Lung (tissue), 12 donors: ENCODE results near the gene RTN4RL2. TPM values are rescaled to one million over a fixed set of nuclear protein-coding genes. Genes with fewer than 3 reads are reported as not detected.
"Not testable (repeated sequence)": the region's sequence is repeated elsewhere in the genome, so short reads cannot be mapped to it uniquely, and the experiment has no call there.

Experiments used
- ATAC-seq: fragments of 200-7000 bp; cut with Tn5 transposase; one replicate; pipeline ENCODE4 v1.9.1; 2020; ENCODE audit warnings: moderate number of reproducible peaks; ENCODE audit not compliant: insufficient read depth, low FRiP score
- DNase-seq, 3 donors: peaks; one replicate each; pipeline ENCODE4 v3.0.0-alpha.2; 2013 to 2017
- H3K27ac ChIP-seq, 2 donors: one replicate each; pipeline ENCODE4 v1.5.1; 2013; ENCODE audit warnings: mild to moderate bottlenecking in 2 of 2, moderate library complexity in 2 of 2, control low read depth in 1 of 2, inconsistent platforms in 1 of 2, low read depth in 1 of 2, low read length in 1 of 2
- H3K27me3 ChIP-seq, 3 donors: one replicate each; pipeline ENCODE4 v1.5.1; 2013; ENCODE audit warnings: low read length in 2 of 3; ENCODE audit not compliant: control insufficient read depth in 3 of 3, insufficient read depth in 3 of 3
- H3K36me3 ChIP-seq, 4 donors: one replicate each; pipeline ENCODE4 v1.5.1; 2013; ENCODE audit warnings: low read length in 4 of 4, mild to moderate bottlenecking in 1 of 4, moderate library complexity in 1 of 4; ENCODE audit not compliant: control insufficient read depth in 4 of 4, insufficient read depth in 4 of 4
- H3K4me1 ChIP-seq, 5 donors: one replicate each; pipeline ENCODE4 v1.5.1; 2013; ENCODE audit warnings: low read length in 5 of 5, mild to moderate bottlenecking in 2 of 5, moderate library complexity in 1 of 5; ENCODE audit not compliant: control insufficient read depth in 5 of 5, insufficient read depth in 5 of 5
- H3K4me3 ChIP-seq: one replicate; pipeline ENCODE4 v1.5.1; 2013; ENCODE audit warnings: mild to moderate bottlenecking, control low read depth, moderate library complexity
- H3K9ac ChIP-seq, 2 donors: one replicate each; pipeline ENCODE4 v1.5.1; 2013; ENCODE audit warnings: low read length in 2 of 2, control low read depth in 1 of 2; ENCODE audit not compliant: insufficient read depth in 1 of 2
- H3K9me3 ChIP-seq, 4 donors: one replicate each; pipeline ENCODE4 v1.5.1; 2013; ENCODE audit warnings: low read length in 3 of 4, mild to moderate bottlenecking in 1 of 4, moderate library complexity in 1 of 4; ENCODE audit not compliant: control insufficient read depth in 4 of 4, insufficient read depth in 3 of 4
- CTCF ChIP-seq: IDR thresholded peaks from 2 replicates; pipeline ENCODE4 v1.5.1; 2012; ENCODE audit warnings: mild to moderate bottlenecking; ENCODE audit errors: control extremely low read depth, extremely low read depth
- WGBS, 2 donors: extraction: QIAGEN DNeasy Blood & Tissue Kit; methylation state at CpG; one replicate each; pipeline ENCODE4 v1.1.7; 2013; 5-methylcytosine and 5-hydroxymethylcytosine counted together
- polyA plus RNA-seq, 2 donors: library from polyadenylated mRNA; stranded (reverse); fragments of 200-250 nt; gene quantifications; one replicate each; pipeline ENCODE4 v1.2.1, GENCODE V29; 2013
- total RNA-seq, 2 donors: library from RNA; depleted of rRNA in 1 of 2; stranded (reverse); fragments of >200 nt in 1 of 2; gene quantifications; one replicate each; pipeline ENCODE4 v1.2.1, GENCODE V29; 2014 to 2021
- donor health status: control.
- donor health status: control.
- donor health status: Bipolar disorder and iron deficiency.
- donor health status: healthy.
- donor health status: DM: yes; HTN: yes; CAD: no.

The RTN4RL2 gene
- total and polyA plus RNA-seq, 4 donors, result 0.31 to 4.8 (median 1.6) TPM

DNA sequence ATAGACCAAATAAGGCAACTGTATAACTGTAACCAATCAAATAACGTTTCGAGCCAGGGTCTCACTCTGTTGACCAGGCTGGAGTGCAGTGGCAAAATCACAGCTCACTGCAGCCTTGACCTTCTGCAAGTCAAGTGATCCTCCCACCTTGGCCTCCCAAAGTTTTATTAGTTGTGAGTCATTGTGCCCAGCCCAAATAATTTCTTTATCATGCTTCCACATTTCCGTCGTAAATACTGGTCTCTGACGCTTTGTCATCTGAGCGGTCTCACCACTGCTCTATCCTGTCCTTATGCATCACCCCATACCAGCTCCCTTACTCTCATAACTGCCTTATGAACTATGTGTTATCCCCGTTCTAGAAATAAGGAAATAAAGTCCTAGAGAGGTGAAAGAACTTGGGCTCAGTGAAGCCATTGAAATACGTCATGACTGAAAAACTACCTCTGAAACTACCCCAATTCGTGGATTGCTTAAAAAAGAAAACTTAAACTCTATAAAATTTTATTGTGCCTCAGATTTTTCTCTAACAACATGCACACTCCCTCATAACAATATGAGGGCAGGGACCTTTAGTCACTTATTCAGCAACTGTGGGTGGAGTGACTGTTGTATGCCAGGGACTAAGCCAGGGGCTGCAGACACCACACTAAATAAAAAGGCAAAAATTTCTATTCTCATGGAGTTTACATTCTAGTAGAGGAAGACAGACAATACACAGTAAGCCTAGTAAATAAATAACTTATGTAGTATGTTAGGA lies 15.8 kb upstream of the RTN4RL2 start:
- ATAC-seq (no peak), DNase-seq (no peak)
- WGBS, 2 donors, result 80 to 82% methylated on average over 9 of the region's 9 CpGs

DNA sequence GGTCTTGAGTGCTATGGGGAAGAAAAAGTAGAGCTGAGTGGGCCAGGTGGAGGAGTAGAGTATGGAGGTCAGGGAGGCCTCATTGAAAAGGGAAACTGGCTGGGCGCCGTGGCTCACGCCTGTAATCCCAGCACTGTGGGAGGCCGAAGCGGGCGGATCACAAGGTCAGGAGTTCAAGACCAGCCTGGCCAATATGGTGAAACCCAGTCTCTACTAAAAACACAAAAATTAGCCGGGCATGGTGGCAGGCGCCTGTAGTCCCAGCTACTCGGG lies 15.3 kb upstream of the RTN4RL2 start:
- not testable (repeated sequence) for ATAC-seq, H3K27ac ChIP-seq, H3K9me3 ChIP-seq, H3K4me3 ChIP-seq, DNase-seq, H3K27me3 ChIP-seq, H3K9ac ChIP-seq, H3K4me1 ChIP-seq, H3K36me3 ChIP-seq
- 82 to 85% methylated on average over 9 of the region's 9 CpGs for WGBS, 2 donors

More for the DNA sequence above, 15.8 kb upstream of the RTN4RL2 start:
- peaks cover 0 to 3% (median 0%) of the 10 kb centered on the region in 4 donors for H3K9me3 ChIP-seq
- TF ChIP-seq CTCF, result no peak
- no peak overlapping the region for H3K27ac ChIP-seq
- no peaks in the 10 kb centered on the region for H3K27me3 ChIP-seq
- no peaks in the 10 kb centered on the region for H3K36me3 ChIP-seq
- H3K9ac ChIP-seq, result no peak overlapping the region
- no peak overlapping the region for H3K4me3 ChIP-seq
- H3K4me1 ChIP-seq, result peaks cover 0 to 5% (median 0%) of the 10 kb centered on the region in 5 donors

DNA sequence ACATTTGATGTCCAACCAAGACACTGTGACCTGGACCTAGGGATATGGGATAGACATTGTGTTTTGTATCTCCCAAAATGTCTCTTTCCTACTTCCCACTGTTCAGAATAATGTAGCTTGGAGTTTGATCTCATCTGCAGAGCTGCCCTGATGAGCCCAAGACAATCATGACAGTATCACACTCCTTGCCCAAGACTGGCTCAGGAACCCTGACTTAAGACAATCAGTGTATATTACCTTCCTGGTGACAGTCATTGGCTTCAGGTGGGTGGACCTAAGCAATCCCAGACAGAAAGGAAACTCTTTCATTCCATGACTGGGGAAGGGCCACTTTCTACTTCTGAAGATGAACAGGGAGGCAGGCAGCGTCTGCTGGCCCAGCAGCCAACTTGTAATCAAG lies 14.3 kb upstream of the RTN4RL2 start:
- DNase-seq (no peak), ATAC-seq (no peak)
- Histone ChIP-seq H3K27me3 (peaks cover 0 to 4% (median 2%) of the 10 kb centered on the region in 3 donors), H3K36me3 (no peaks in the 10 kb centered on the region), H3K27ac (no peak overlapping the region), H3K9me3 (peaks cover 0 to 3% (median 0%) of the 10 kb centered on the region in 4 donors), H3K4me1 (peaks cover 0 to 2% (median 0%) of the 10 kb centered on the region in 5 donors), H3K9ac (no peak overlapping the region), H3K4me3 (no peak overlapping the region)
- WGBS, 2 donors, result 71 to 84% methylated on average over 1 of the region's 1 CpG
- no peak for TF ChIP-seq CTCF

GRCh38 chr11:57453543-57454177 lies 6.7 kb upstream of the RTN4RL2 start:
- no peak for DNase-seq
- Histone ChIP-seq H3K27me3 (peaks cover 0 to 19% (median 16%) of the 10 kb centered on the region in 3 donors), H3K9ac (no peak overlapping the region), H3K27ac (no peak overlapping the region), H3K4me1 (peaks cover 0 to 10% (median 2%) of the 10 kb centered on the region in 5 donors), H3K9me3 (no peaks in the 10 kb centered on the region), H3K4me3 (no peak overlapping the region), H3K36me3 (no peaks in the 10 kb centered on the region)
- ATAC-seq, result no peak
- WGBS, 2 donors, result 88 to 93% methylated on average over 2 of the region's 2 CpGs
- TF ChIP-seq CTCF, result no peak
